Transverse colon (tissue), 4 donors: ENCODE measurements around the gene BACH2. TPM values are rescaled to one million over a fixed set of nuclear protein-coding genes. Genes with fewer than 3 reads are reported as not detected.

Experiments used
- DNase-seq: peaks from one replicate; pipeline ENCODE4 v3.0.0-alpha.2; 2019
- H3K27ac ChIP-seq, 4 donors: fragments of 200-600 bp; sonication (generic); 2 replicates each; pipeline ENCODE4 v1.5.1; 2016 to 2018; ENCODE audit warnings: inconsistent platforms in 4 of 4
- H3K27me3 ChIP-seq: fragments of 200-600 bp; sonication (generic); 2 replicates; pipeline ENCODE4 v1.5.1; 2017; ENCODE audit warnings: inconsistent platforms
- H3K36me3 ChIP-seq, 4 donors: fragments of 200-600 bp; sonication (generic); 2 replicates each; pipeline ENCODE4 v1.5.1; 2017 to 2019; ENCODE audit warnings: inconsistent platforms in 4 of 4
- H3K4me1 ChIP-seq, 4 donors: fragments of 200-600 bp; sonication (generic); 2 replicates each; pipeline ENCODE4 v1.5.1; 2017 to 2020; ENCODE audit warnings: inconsistent platforms in 4 of 4
- H3K4me3 ChIP-seq, 4 donors: fragments of 200-600 bp; sonication (generic); 1 replicate in 1 of 4; 2 replicates in 3 of 4; pipeline versions ENCODE4 v1.5.1 to v1.6.1; 2017 to 2019; ENCODE audit warnings: inconsistent platforms in 4 of 4
- H3K9me3 ChIP-seq, 2 donors: fragments of 200-600 bp; sonication (generic); 2 replicates each; pipeline ENCODE4 v1.5.1; 2017 to 2019; ENCODE audit warnings: inconsistent platforms in 2 of 2
- CTCF ChIP-seq, 5 experiments: fragments of 200-600 bp in 3 of 5; fragments of 450-650 bp in 2 of 5; sonication (generic) in 3 of 5; IDR thresholded peaks; 1 replicate in 2 of 5; 2 replicates in 3 of 5; pipeline ENCODE4 v1.5.1; 2016 to 2017; ENCODE audit warnings: antibody characterized with exemption in 5 of 5, inconsistent platforms in 3 of 5, mild to moderate bottlenecking in 2 of 5, moderate library complexity in 1 of 5
- EP300 ChIP-seq: sonication (generic); formaldehyde crosslinking; IDR thresholded peaks from one replicate; pipeline ENCODE4 v1.6.1; 2017; ENCODE audit warnings: antibody characterized with exemption, low read depth
- POLR2A ChIP-seq: fragments of 450-650 bp; IDR thresholded peaks from one replicate; pipeline ENCODE4 v1.6.1; 2016; ENCODE audit warnings: antibody characterized with exemption, mild to moderate bottlenecking, moderate library complexity
- POLR2AphosphoS5 ChIP-seq, 3 donors: sonication (generic); formaldehyde crosslinking; IDR thresholded peaks; one replicate each; pipeline ENCODE4 v1.6.1; 2016; ENCODE audit warnings: antibody characterized with exemption in 3 of 3
- WGBS, 2 donors: methylation state at CpG; one replicate each; pipeline ENCODE4 v1.1.5; 2018; ENCODE audit warnings: low coverage in 1 of 2; 5-methylcytosine and 5-hydroxymethylcytosine counted together
- in situ Hi-C, 4 donors: fragments of 200-750 bp; cut with MboI; loops; one replicate each; pipeline versions ENCODE4 v1.15.0 to v1.15.1; 2017; ENCODE audit warnings: low sequenced_read_pairs in 3 of 4, low pct_ligation_motif_present in 1 of 4, low pct_unique_long_range_greater_than_20kb in 1 of 4
- intact Hi-C: fragments of 100-400 bp; cut with DNase I; formaldehyde crosslinking; loops from one replicate; pipeline ENCODE4 v1.15.1; 2023; ENCODE audit warnings: low total_unique reads
- total RNA-seq, 4 donors: library from RNA; depleted of rRNA; stranded (reverse); fragments of >200 nt; gene quantifications; one replicate each; pipeline ENCODE4 v1.1.0, GENCODE V29; 2016

Gene BACH2
- total RNA-seq, 4 donors from 2014 or later: 0.20 to 7.5 (median 2.4) TPM

GRCh38 chr6:90216072-90216977, 80.3 kb downstream of the BACH2 start:
- no peak for TF ChIP-seq POLR2A
- TF ChIP-seq CTCF (IDR thresholded peaks at IDR 0.05): no peak
- TF ChIP-seq EP300: no peak
- no peak for TF ChIP-seq POLR2AphosphoS5 (IDR thresholded peaks at IDR 0.05)
- DNase-seq: peak; percentile 20
- no peaks in the 10 kb centered on the region for H3K9me3 ChIP-seq
- intact Hi-C loops (loop anchor here (5.0 kb wide), 1 partner anchor 81 kb away; the partner anchor contains the start of gene BACH2), in situ Hi-C loops (no loop called here)
- H3K27me3 ChIP-seq: no peaks in the 10 kb centered on the region
- peaks cover 7 to 41% (median 22%) of the 10 kb centered on the region in 4 donors for H3K4me1 ChIP-seq
- H3K27ac ChIP-seq: peak overlapping the region in 3 of 4 donors; percentile 12 to 28 (median 18)
- no peaks in the 10 kb centered on the region for H3K36me3 ChIP-seq
- 50 to 75% methylated on average over 4 to 14 of the region's 14 CpGs for WGBS, 2 donors
- H3K4me3 ChIP-seq: no peak overlapping the region

- intact Hi-C loops (loop anchor here (5.0 kb wide), 1 partner anchor 82 kb away; the partner anchor contains the start of gene BACH2), in situ Hi-C loops (no loop called here)
- no peak overlapping the region for H3K4me3 ChIP-seq
- 90% methylated on average over 1 of the region's 1 CpG; no CpG with 5 or more reads in 1 of the 2 donors for WGBS, 2 donors
- peaks cover 7 to 39% (median 21%) of the 10 kb centered on the region in 4 donors for H3K4me1 ChIP-seq
- TF ChIP-seq POLR2A (no peak), EP300 (no peak), CTCF (IDR thresholded peaks at IDR 0.05) (no peak), POLR2AphosphoS5 (IDR thresholded peaks at IDR 0.05) (no peak)
- no peak overlapping the region for H3K27ac ChIP-seq
- H3K9me3 ChIP-seq: no peaks in the 10 kb centered on the region
- no peaks in the 10 kb centered on the region for H3K36me3 ChIP-seq
- no peaks in the 10 kb centered on the region for H3K27me3 ChIP-seq
- DNase-seq: no peak
Observed at GRCh38 chr6:90214966-90215365, 81.7 kb downstream of the BACH2 start.

GRCh38 chr6:90214461-90214860, 82.2 kb downstream of the BACH2 start:
- no peak for DNase-seq
- H3K4me3 ChIP-seq: no peak overlapping the region
- no peaks in the 10 kb centered on the region for H3K36me3 ChIP-seq
- TF ChIP-seq POLR2A (no peak), EP300 (no peak), CTCF (IDR thresholded peaks at IDR 0.05) (no peak), POLR2AphosphoS5 (IDR thresholded peaks at IDR 0.05) (no peak)
- no peak overlapping the region for H3K27ac ChIP-seq
- H3K9me3 ChIP-seq: no peaks in the 10 kb centered on the region
- WGBS, 2 donors: 82 to 86% methylated on average over 1 to 2 of the region's 2 CpGs
- no peaks in the 10 kb centered on the region for H3K27me3 ChIP-seq
- peaks cover 7 to 34% (median 19%) of the 10 kb centered on the region in 4 donors for H3K4me1 ChIP-seq
- in situ Hi-C loops (no loop called here), intact Hi-C loops (no loop called here)

GRCh38 chr6:90212274-90212673, 84.4 kb downstream of the BACH2 start:
- Histone ChIP-seq H3K36me3 (no peaks in the 10 kb centered on the region), H3K27ac (no peak overlapping the region), H3K27me3 (no peaks in the 10 kb centered on the region), H3K9me3 (no peaks in the 10 kb centered on the region), H3K4me1 (peaks cover 0 to 12% (median 3%) of the 10 kb centered on the region in 4 donors), H3K4me3 (no peak overlapping the region)
- in situ Hi-C loops (no loop called here), intact Hi-C loops (no loop called here)
- TF ChIP-seq CTCF (IDR thresholded peaks at IDR 0.05): no peak
- TF ChIP-seq POLR2AphosphoS5 (IDR thresholded peaks at IDR 0.05): no peak
- no peak for TF ChIP-seq POLR2A
- no peak for TF ChIP-seq EP300
- no peak for DNase-seq
- 86% methylated on average over 3 of the region's 3 CpGs; no CpG with 5 or more reads in 1 of the 2 donors for WGBS, 2 donors
